BE2C (cell line): ENCODE data around the gene DYNC1I2.
"Not testable (repeated sequence)": the region's sequence is repeated elsewhere in the genome, so short reads cannot be mapped to it uniquely, and the experiment has no call there.

Source experiments
- DNase-seq: peaks from one replicate; pipeline ENCODE4 v3.0.0-alpha.2; 2020
- H3K27me3 ChIP-seq: fragments of 250-450 bp; sonication (Bioruptor Pico); 2 replicates; pipeline ENCODE4 v1.5.1; 2020; ENCODE audit warnings: mild to moderate bottlenecking
- H3K36me3 ChIP-seq: fragments of 250-450 bp; sonication (Bioruptor Pico); 2 replicates; pipeline ENCODE4 v1.5.1; 2020; ENCODE audit warnings: mild to moderate bottlenecking
- H3K4me1 ChIP-seq: fragments of 250-450 bp; sonication (Bioruptor Pico); 2 replicates; pipeline ENCODE4 v1.5.1; 2020
- H3K4me3 ChIP-seq: 2 replicates; pipeline ENCODE4 v1.5.1; 2011; ENCODE audit warnings: low read depth, low read length
- H3K9me3 ChIP-seq: fragments of 250-450 bp; sonication (Bioruptor Pico); 2 replicates; pipeline ENCODE4 v1.5.1; 2020
- TF ChIP-seq, protein P1 (sequence below): IDR thresholded peaks from 2 replicates; pipeline ENCODE4 v1.5.1; 2012; ENCODE audit warnings: mild to moderate bottlenecking, low read depth, low read length

DYNC1I2 gene

DNA sequence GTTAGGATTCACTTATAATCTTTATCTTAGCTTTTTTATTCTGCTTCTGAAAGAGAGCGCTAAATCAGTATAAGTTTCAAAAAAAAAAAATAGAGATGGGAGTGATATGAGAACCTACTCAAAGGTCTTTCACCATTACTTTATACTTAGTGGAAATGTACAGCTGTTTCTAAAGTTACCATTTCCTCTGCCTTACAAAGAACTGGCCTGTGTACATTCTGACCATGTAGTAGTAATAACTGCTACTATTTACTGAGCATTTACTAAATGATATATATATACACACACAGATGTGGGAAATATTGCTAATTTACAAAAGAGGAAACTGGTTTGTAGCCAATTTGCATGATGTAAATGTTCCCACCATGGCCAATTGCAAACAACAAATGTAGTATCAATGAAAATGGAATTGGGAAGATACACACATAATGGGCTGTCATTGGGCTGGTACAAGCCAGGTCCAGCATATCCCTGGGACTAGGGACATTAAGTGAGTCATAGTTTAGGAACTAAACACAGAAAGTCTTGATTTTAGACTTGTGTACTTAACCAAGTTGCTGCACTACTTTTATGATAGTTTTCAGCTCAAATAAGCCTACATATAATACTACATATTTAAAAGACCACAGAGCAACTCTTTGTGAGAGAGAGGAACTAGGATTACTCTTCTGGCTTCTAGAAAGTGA lies 67.1 kb downstream of the DYNC1I2 start:
- Histone ChIP-seq H3K27me3 (no peaks in the 10 kb centered on the region), H3K4me3 (no peak overlapping the region), H3K9me3 (no peaks in the 10 kb centered on the region), H3K4me1 (no peaks in the 10 kb centered on the region), H3K36me3 (no peaks in the 10 kb centered on the region)
- DNase-seq: no peak
- TF ChIP-seq, protein P1, sequence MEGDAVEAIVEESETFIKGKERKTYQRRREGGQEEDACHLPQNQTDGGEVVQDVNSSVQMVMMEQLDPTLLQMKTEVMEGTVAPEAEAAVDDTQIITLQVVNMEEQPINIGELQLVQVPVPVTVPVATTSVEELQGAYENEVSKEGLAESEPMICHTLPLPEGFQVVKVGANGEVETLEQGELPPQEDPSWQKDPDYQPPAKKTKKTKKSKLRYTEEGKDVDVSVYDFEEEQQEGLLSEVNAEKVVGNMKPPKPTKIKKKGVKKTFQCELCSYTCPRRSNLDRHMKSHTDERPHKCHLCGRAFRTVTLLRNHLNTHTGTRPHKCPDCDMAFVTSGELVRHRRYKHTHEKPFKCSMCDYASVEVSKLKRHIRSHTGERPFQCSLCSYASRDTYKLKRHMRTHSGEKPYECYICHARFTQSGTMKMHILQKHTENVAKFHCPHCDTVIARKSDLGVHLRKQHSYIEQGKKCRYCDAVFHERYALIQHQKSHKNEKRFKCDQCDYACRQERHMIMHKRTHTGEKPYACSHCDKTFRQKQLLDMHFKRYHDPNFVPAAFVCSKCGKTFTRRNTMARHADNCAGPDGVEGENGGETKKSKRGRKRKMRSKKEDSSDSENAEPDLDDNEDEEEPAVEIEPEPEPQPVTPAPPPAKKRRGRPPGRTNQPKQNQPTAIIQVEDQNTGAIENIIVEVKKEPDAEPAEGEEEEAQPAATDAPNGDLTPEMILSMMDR: no peak

DNA sequence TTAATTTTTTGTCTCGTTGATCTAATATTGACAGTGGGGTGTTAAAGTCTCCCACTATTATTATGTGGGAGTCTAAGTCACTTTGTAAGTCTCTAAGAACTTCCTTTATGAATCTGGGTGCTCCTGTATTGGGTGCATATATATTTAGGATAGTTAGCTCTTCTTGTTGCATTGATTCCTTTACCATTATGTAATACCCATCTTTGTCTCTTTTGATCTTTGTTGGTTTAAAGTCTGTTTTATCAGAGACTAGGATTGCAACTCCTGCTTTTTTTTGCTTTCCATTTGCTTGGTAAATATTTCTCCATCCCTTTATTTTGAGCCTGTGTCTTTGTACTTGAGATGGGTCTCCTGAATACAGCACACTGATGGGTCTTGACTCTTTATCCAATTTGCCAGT lies 71.5 kb downstream of the DYNC1I2 start:
- H3K36me3 ChIP-seq, H3K4me1 ChIP-seq, H3K27me3 ChIP-seq, DNase-seq, H3K4me3 ChIP-seq, H3K9me3 ChIP-seq: not testable (repeated sequence)

DNA sequence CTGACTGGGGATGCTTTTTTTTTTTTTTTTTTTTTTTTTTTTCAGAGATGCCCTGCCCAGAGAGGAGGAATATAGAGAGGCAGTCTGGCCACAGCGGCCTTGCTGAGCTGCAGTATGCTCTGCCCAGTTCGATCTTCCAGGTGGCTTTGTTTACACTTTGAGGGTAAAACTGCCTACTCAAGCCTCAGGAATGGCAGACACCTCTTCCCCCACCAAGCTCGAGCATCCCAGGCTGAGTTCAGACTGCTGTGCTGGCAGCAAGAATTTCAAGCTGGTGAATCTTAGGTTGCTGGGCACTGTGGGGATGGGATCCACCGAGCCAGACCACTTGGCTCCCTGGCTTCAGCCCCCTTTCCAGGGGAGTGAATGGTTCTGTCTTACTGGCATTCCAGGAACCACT lies 73.9 kb downstream of the DYNC1I2 start:
- not testable (repeated sequence) for H3K4me1 ChIP-seq, H3K4me3 ChIP-seq, H3K27me3 ChIP-seq, H3K36me3 ChIP-seq, DNase-seq, H3K9me3 ChIP-seq

DNA sequence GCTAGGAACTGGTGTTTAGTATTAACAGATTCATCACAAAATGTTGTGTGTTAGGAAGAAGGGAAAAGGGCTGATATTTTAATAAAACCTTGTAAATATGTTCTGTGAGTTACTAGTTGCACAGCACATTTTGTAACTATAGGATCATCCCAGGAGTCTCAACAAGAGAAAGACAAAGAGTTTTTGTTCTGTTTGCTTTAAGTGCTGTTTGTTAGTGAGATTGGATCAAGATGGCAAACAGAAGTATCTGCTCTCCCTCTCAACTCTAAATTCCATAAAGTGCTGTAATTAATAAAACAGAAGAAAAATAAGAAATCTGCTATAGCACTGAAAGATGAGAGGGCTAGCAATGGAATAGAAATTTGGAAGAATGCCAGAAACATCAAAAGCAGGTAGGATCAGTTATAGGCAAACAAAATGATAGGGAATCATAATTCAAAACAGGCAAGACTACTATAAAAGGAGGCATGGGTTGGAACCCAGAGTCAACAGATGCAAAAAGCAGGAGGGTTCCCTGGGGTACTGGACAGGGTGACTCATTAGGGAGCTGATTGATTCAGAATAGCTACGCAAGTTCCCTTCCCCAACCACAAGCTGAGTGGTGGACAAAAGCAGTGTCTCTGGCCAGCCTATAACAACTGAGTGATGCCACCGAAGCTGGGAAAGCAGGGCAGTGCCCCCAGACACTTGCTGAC lies 75.8 kb downstream of the DYNC1I2 start:
- H3K9me3 ChIP-seq: no peaks in the 10 kb centered on the region
- H3K36me3 ChIP-seq: 0 out of 2 replicates have a peak, but pooled peaks cover 2% of the 10 kb centered on the region
- H3K4me1 ChIP-seq: no peaks in the 10 kb centered on the region
- no peaks in the 10 kb centered on the region for H3K27me3 ChIP-seq
- peak; percentile 35 for DNase-seq
- H3K4me3 ChIP-seq: no peak overlapping the region
- TF ChIP-seq, protein P1: no peak

DNA sequence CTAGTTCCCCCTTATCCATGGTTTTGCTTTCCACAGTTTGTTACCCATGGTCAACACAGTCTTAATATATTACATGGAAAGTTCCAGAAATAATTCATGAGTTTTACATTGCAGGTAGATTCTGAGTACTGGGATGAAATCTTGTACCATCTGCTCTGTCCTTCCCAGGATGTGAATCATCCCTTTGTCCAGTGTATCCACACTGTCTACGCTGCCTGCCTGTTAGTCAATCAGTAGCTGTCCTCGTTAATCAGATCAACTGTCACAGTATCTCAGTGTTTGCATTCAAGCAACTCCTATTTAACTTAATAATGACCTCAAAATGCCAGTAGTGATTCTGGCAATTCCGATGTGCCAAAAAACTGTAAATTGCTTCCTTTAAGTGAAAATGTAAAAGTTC lies 76.3 kb downstream of the DYNC1I2 start:
- H3K4me3 ChIP-seq: no peak overlapping the region
- TF ChIP-seq, protein P1: no peak
- DNase-seq: no peak

DNA sequence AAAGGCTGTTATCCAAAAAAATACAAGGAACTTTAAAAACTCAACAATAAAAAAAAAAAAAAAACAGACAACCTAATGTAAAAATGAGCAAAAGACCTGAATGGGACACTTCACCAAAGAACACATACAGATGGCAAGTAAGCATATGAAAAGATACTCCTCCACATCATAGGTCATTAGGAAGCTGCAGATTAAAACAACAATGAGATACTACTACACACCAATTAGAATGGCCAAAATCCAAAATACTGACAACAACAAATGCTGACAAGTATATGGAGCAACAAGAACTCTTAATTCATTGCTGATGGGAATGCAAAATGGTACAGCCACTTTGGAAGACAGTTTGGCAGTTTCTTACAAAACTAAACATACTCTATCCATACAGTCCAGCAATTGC lies 84.2 kb downstream of the DYNC1I2 start:
- Histone ChIP-seq H3K9me3 (no peaks in the 10 kb centered on the region), H3K36me3 (no peaks in the 10 kb centered on the region), H3K4me1 (no peaks in the 10 kb centered on the region), H3K27me3 (no peaks in the 10 kb centered on the region), H3K4me3 (no peak overlapping the region)
- TF ChIP-seq, protein P1: no peak
- no peak for DNase-seq

More for the DNA sequence above, 76.3 kb downstream of the DYNC1I2 start:
- H3K4me1 ChIP-seq: no peaks in the 10 kb centered on the region
- no peaks in the 10 kb centered on the region for H3K9me3 ChIP-seq
- H3K27me3 ChIP-seq: no peaks in the 10 kb centered on the region
- 0 out of 2 replicates have a peak, but pooled peaks cover 2% of the 10 kb centered on the region for H3K36me3 ChIP-seq

DNA sequence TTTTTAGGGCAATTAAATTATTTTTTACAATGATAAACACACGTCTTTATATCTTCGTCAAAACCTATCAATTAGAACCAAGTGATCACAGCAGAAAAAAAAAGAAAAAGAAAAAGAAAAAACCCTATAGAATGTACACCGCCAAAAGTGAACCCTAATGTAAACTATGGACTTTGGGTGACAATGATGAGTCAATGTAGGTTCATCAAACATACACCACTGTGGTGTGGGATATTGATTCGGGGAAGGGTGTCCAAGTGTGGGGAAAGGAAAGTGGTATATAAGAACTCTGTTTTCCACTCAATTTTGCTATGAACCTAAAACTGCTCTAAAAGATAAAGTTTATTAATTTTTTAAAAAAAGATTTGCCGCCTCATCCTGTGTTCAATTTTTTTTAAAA lies 85.1 kb downstream of the DYNC1I2 start:
- no peak overlapping the region for H3K4me3 ChIP-seq

DNA sequence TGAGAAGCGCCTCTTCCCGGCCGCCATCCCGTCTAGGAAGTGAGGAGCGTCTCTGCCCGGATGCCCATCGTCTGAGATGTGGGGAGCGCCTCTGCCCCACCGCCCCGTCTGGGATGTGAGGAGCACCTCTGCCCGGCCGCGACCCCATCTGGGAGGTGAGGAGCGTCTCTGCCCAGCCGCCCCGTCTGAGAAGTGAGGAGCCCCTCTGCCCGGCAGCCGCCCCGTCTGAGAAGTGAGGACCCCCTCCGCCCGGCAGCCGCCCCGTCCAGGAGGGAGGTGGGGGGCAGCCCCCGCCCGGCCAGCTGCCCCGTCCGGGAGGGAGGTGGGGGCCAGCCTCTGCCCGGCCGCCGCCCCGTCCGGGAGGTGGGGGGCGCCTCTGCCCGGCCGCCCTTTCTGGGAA lies 87.3 kb downstream of the DYNC1I2 start:
- not testable (repeated sequence) for H3K27me3 ChIP-seq, H3K9me3 ChIP-seq, DNase-seq, H3K36me3 ChIP-seq, H3K4me1 ChIP-seq, H3K4me3 ChIP-seq

More for the DNA sequence above, 85.1 kb downstream of the DYNC1I2 start:
- H3K4me1 ChIP-seq: no peaks in the 10 kb centered on the region
- H3K36me3 ChIP-seq: no peaks in the 10 kb centered on the region
- H3K9me3 ChIP-seq: no peaks in the 10 kb centered on the region
- H3K27me3 ChIP-seq: no peaks in the 10 kb centered on the region
- TF ChIP-seq, protein P1: no peak
- no peak for DNase-seq
